K562 (cell line): ENCODE data around the gene TIMP3. TPM values are rescaled to one million over a fixed set of nuclear protein-coding genes. Genes with fewer than 3 reads are reported as not detected.

ENCODE experiments used
- ATAC-seq: fragments of 200-7000 bp; cut with Tn5 transposase; 3 replicates; pipeline ENCODE4 v1.9.1; 2020; ENCODE audit warnings: moderate library complexity
- BruUV-seq: library from RNA; stranded (reverse); fragments of 400-500 nt; replicated peaks from 2 replicates; lab custom pipeline; 2021; lab: Mats Ljungman, UMichigan
- CTCF ChIA-PET: fragments of 300-600 bp; formaldehyde crosslinking; extraction: SDS; loops from one replicate; lab custom pipeline; 2021; ENCODE audit warnings: low intra/inter-chr PET ratio; lab: Yijun Ruan, JAX
- POLR2A ChIA-PET: fragments of 300-600, 350-650 bp; sonication (Branson Sonifier 250); formaldehyde crosslinking; extraction: SDS; loops from one replicate; lab custom pipeline; 2021; ENCODE audit warnings: antibody characterized with exemption, inconsistent platforms; lab: Yijun Ruan, JAX
- DNase-seq, 4 experiments: peaks; one replicate each; pipeline versions ENCODE4 v3.0.0 to v3.0.0-alpha.2; 2011 to 2018; ENCODE audit warnings: low spot score in 3 of 4, mixed read lengths in 3 of 4; ENCODE audit errors: extremely low read depth in 1 of 4
- FAIRE-seq: peaks from 2 replicates; lab custom pipeline; 2011; peaks lifted over from hg19 to GRCh38; lab: Jason Lieb, UNC
- H2AFZ ChIP-seq: 2 replicates; pipeline ENCODE4 v1.6.0; 2011; ENCODE audit warnings: low read depth, low read length, control low read depth, inconsistent platforms
- H3K27ac ChIP-seq: fragments of 200-600 bp; 3 replicates; pipeline ENCODE4 v1.8.0; 2011; ENCODE audit warnings: low read depth, mild to moderate bottlenecking, control low read depth, inconsistent platforms, low read length, moderate library complexity, mixed read lengths; ENCODE audit errors: extremely low read depth
- H3K27me3 ChIP-seq, 2 experiments: fragments of 300-600 bp in 1 of 2; 2 replicates in 1 of 2; 3 replicates in 1 of 2; pipeline versions ENCODE4 v1.6.0 to v1.8.0; 2011; ENCODE audit warnings: inconsistent platforms in 2 of 2, low read length in 2 of 2, mild to moderate bottlenecking in 1 of 2, mixed read lengths in 1 of 2, moderate library complexity in 1 of 2; ENCODE audit not compliant: control insufficient read depth in 2 of 2, insufficient read depth in 2 of 2
- H3K36me3 ChIP-seq: fragments of 300-600 bp; 3 replicates; pipeline ENCODE4 v1.8.0; 2011; ENCODE audit warnings: mild to moderate bottlenecking, low read length, inconsistent platforms; ENCODE audit not compliant: control insufficient read depth, insufficient read depth
- H3K4me1 ChIP-seq, 2 experiments: fragments of 200-600 bp in 1 of 2; replicated peaks in 1 of 2; 2 replicates in 1 of 2; 3 replicates in 1 of 2; pipeline versions ENCODE4 v1.5.1 to v1.8.0; 2011; ENCODE audit warnings: inconsistent platforms in 2 of 2, low read length in 2 of 2, mild to moderate bottlenecking in 1 of 2, mixed read lengths in 1 of 2, moderate library complexity in 1 of 2; ENCODE audit not compliant: control insufficient read depth in 2 of 2, insufficient read depth in 2 of 2
- H3K4me2 ChIP-seq: 2 replicates; pipeline ENCODE4 v1.6.1; 2011; ENCODE audit warnings: low read length, control low read depth, inconsistent platforms, mixed read lengths; ENCODE audit not compliant: insufficient read depth
- H3K4me3 ChIP-seq: fragments of 200-600 bp; sonication (generic), shearing (Covaris generic); 2 replicates; pipeline ENCODE4 v1.5.1; 2016; ENCODE audit warnings: control low read depth, inconsistent platforms
- H3K79me2 ChIP-seq: fragments of 200-600 bp; 3 replicates; pipeline ENCODE4 v1.8.0; 2011; ENCODE audit warnings: low read length, inconsistent platforms; ENCODE audit not compliant: control insufficient read depth, insufficient read depth
- H3K9ac ChIP-seq, 2 experiments: 2 replicates each; pipeline versions ENCODE4 v1.6.0 to v1.6.1; 2011; ENCODE audit warnings: low read depth in 2 of 2, low read length in 2 of 2, control low read depth in 1 of 2, inconsistent platforms in 1 of 2, mild to moderate bottlenecking in 1 of 2, mixed read lengths in 1 of 2; ENCODE audit not compliant: insufficient read depth in 1 of 2
- H3K9me1 ChIP-seq: one replicate; pipeline ENCODE4 v1.6.0; 2011; ENCODE audit warnings: inconsistent platforms, mild to moderate bottlenecking, low read length, moderate library complexity; ENCODE audit not compliant: control insufficient read depth, insufficient read depth
- H3K9me3 ChIP-seq: replicated peaks from 2 replicates; pipeline ENCODE4 v1.5.1; 2011; ENCODE audit warnings: low read depth, low read length, inconsistent platforms; ENCODE audit not compliant: control insufficient read depth, insufficient read depth
- H4K20me1 ChIP-seq: replicated peaks from 2 replicates; pipeline ENCODE4 v1.6.1; 2011; ENCODE audit warnings: low read length, inconsistent platforms, mixed read lengths; ENCODE audit not compliant: control insufficient read depth, insufficient read depth
- CEBPZ ChIP-seq: fragments of 150-350 bp; IDR thresholded peaks from 2 replicates; pipeline ENCODE4 v1.6.1; 2014; ENCODE audit warnings: low read depth, mild to moderate bottlenecking, low read length, borderline replicate concordance
- RAD21 ChIP-seq, 2 experiments: fragments of 250-450 bp in 1 of 2; fragments of 450-650 bp in 1 of 2; sonication (Bioruptor Pico) in 1 of 2; formaldehyde crosslinking in 1 of 2; IDR thresholded peaks in 1 of 2; conservative IDR thresholded peaks in 1 of 2; 2 replicates each; pipeline versions ENCODE4 v1.4.0 to v1.8.0; 2020 to 2022; ENCODE audit warnings: mild to moderate bottlenecking in 2 of 2, moderate library complexity in 1 of 2
- RBBP5 ChIP-seq: fragments of 200-600 bp; sonication (generic); IDR thresholded peaks from 2 replicates; pipeline ENCODE4 v1.6.1; 2012; ENCODE audit warnings: borderline replicate concordance, mild to moderate bottlenecking, low read length, control low read depth, inconsistent platforms; ENCODE audit not compliant: insufficient read depth, poor library complexity, severe bottlenecking
- RFX1 ChIP-seq: fragments of 450-650 bp; IDR thresholded peaks from 2 replicates; pipeline ENCODE4 v1.6.1; 2016; ENCODE audit warnings: mild to moderate bottlenecking, moderate library complexity
- SMC3 ChIP-seq: conservative IDR thresholded peaks from 2 replicates; pipeline ENCODE4 v1.6.1; 2011; ENCODE audit warnings: low read depth, low read length, improper control_type of control experiment; ENCODE audit not compliant: insufficient read depth
- ZNF3 ChIP-seq: fragments of 250-450 bp; sonication (Bioruptor Pico); IDR thresholded peaks from 2 replicates; pipeline ENCODE4 v1.5.0; 2021; ENCODE audit warnings: mild to moderate bottlenecking, moderate library complexity
- ZNF41 ChIP-seq: fragments of 250-450 bp; sonication (Bioruptor Pico); conservative IDR thresholded peaks from 2 replicates; pipeline ENCODE4 v1.4.0; 2020; ENCODE audit warnings: mild to moderate bottlenecking
- WGBS: fragments of 100-300 bp; shearing (Covaris generic); methylation state at CpG from one replicate; pipeline ENCODE4 v1.1.6; 2016; ENCODE audit warnings: low coverage, mixed read lengths; ENCODE audit not compliant: insufficient coverage; ENCODE audit errors: missing lambda C conversion rate; 5-methylcytosine and 5-hydroxymethylcytosine counted together
- in situ Hi-C: fragments of 300-500 bp; cut with MboI; formaldehyde crosslinking; loops from 4 replicates; pipeline ENCODE4 v1.15.0; 2018; ENCODE audit warnings: inconsistent platforms, mixed read lengths
- intact Hi-C: fragments of 100-400 bp; cut with micrococcal nuclease; formaldehyde crosslinking; loops from 2 replicates; pipeline ENCODE4 v1.14.2; 2022
- polyA plus RNA-seq, 8 experiments: library from polyadenylated mRNA; depleted of rRNA in 4 of 8; stranded (reverse) in 5 of 8; unstranded in 3 of 8; fragments of >200 nt; fragmentation: Nextera tagmentation in 2 of 8; fragmentation: Illumina TruSeq in 1 of 8; extraction: Ambion mirVana in 2 of 8; extraction: Trizol in 1 of 8; gene quantifications; 2 replicates each; pipeline versions ENCODE4 v1.2.1 to v1.2.3, GENCODE V29; 2011 to 2014; ENCODE audit warnings: inconsistent platforms in 1 of 8, missing spikeins in 1 of 8
- total RNA-seq, 7 experiments: library from RNA; depleted of rRNA in 6 of 7; stranded (reverse); fragments of >200 nt in 6 of 7; fragmentation: Illumina TruSeq in 2 of 7; extraction: Trizol in 2 of 7; gene quantifications; 2 replicates each; pipeline versions ENCODE4 v1.2.1 to v1.2.3, GENCODE V29; 2011 to 2021; ENCODE audit warnings: low replicate concordance in 1 of 7
- TF ChIP-seq, protein P1 (sequence below): IDR thresholded peaks from 2 replicates; pipeline ENCODE4 v1.6.1; 2011; ENCODE audit warnings: borderline replicate concordance, low read depth, mild to moderate bottlenecking, moderate library complexity, low read length; ENCODE audit not compliant: insufficient read depth, poor library complexity, severe bottlenecking
- TF ChIP-seq, protein P2 (sequence below): IDR thresholded peaks from 2 replicates; pipeline ENCODE4 v1.6.1; 2012; ENCODE audit warnings: low read depth, low read length, improper control_type of control experiment, borderline replicate concordance
- TF ChIP-seq, protein P3 (sequence below), 3 experiments: IDR thresholded peaks in 2 of 3; conservative IDR thresholded peaks in 1 of 3; 2 replicates each; pipeline ENCODE4 v1.5.1; 2011 to 2012; ENCODE audit warnings: low read length in 3 of 3, mild to moderate bottlenecking in 3 of 3, control low read depth in 2 of 3, improper control_type of control experiment in 1 of 3, inconsistent platforms in 1 of 3, low read depth in 1 of 3, mixed read lengths in 1 of 3, moderate library complexity in 1 of 3; ENCODE audit not compliant: insufficient read depth in 2 of 3

The TIMP3 gene
- total and polyA plus RNA-seq, 9 of the 15 experiments (the other 6 are each of a cell fraction or from before 2014, with no cell fraction given), result 0.07 to 0.73 (median 0.18) TPM

GRCh38 chr22:32823024-32823730 is 21.7 kb downstream of the TIMP3 start:
- Histone ChIP-seq H3K36me3 (no peaks in the 10 kb centered on the region), H4K20me1 (no peaks in the 10 kb centered on the region; the same call in 1 of the 2 replicates), H3K9ac (no peak overlapping the region), H3K79me2 (no peaks in the 10 kb centered on the region), H3K9me3 (no peaks in the 10 kb centered on the region), H3K4me2 (no peak overlapping the region), H3K4me1 (no peaks in the 10 kb centered on the region), H3K27me3 (peaks cover 0 to 8% of the 10 kb centered on the region in 2 experiments; a peak in 2 of 5 replicates), H3K4me3 (no peak overlapping the region), H2AFZ (no peak overlapping the region), H3K9me1 (peaks cover 4% of the 10 kb centered on the region), H3K27ac (no peak overlapping the region)
- ChIA-PET POLR2A (interaction anchor here (0.5 to 0.6 kb wide), 2 partner anchors 74 to 191 kb away, joined by 3 read pairs; no protein-coding TSS in a partner anchor), CTCF (no interaction called here)
- in situ Hi-C loops, result no loop called here
- FAIRE-seq (peak; percentile 64), DNase-seq (peak; percentile 43 to 61 (median 50)), ATAC-seq (peak; percentile 87)
- no TSS peak for BruUV-seq
- intact Hi-C loops, result no loop called here
- 2% methylated on average over 8 of the region's 10 CpGs for WGBS
- TF ChIP-seq, protein P1, sequence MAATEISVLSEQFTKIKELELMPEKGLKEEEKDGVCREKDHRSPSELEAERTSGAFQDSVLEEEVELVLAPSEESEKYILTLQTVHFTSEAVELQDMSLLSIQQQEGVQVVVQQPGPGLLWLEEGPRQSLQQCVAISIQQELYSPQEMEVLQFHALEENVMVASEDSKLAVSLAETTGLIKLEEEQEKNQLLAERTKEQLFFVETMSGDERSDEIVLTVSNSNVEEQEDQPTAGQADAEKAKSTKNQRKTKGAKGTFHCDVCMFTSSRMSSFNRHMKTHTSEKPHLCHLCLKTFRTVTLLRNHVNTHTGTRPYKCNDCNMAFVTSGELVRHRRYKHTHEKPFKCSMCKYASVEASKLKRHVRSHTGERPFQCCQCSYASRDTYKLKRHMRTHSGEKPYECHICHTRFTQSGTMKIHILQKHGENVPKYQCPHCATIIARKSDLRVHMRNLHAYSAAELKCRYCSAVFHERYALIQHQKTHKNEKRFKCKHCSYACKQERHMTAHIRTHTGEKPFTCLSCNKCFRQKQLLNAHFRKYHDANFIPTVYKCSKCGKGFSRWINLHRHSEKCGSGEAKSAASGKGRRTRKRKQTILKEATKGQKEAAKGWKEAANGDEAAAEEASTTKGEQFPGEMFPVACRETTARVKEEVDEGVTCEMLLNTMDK, result peak; percentile 85
- TF ChIP-seq ZNF41 (CRISPR knock-in tag) (no peak), SMC3 (peak; percentile 45; the same call in 1 of the 2 replicates), ZNF3 (CRISPR knock-in tag) (no peak), RAD21 (CRISPR knock-in tag; conservative IDR thresholded peaks at IDR 0.05 in 1 of 2, IDR thresholded peaks at IDR 0.05 in 1 of 2) (peak; percentile 10 to 32; a peak in 1 of 4 replicates), RBBP5 (no peak), RFX1 (no peak), CEBPZ (no peak)
- TF ChIP-seq, protein P2, sequence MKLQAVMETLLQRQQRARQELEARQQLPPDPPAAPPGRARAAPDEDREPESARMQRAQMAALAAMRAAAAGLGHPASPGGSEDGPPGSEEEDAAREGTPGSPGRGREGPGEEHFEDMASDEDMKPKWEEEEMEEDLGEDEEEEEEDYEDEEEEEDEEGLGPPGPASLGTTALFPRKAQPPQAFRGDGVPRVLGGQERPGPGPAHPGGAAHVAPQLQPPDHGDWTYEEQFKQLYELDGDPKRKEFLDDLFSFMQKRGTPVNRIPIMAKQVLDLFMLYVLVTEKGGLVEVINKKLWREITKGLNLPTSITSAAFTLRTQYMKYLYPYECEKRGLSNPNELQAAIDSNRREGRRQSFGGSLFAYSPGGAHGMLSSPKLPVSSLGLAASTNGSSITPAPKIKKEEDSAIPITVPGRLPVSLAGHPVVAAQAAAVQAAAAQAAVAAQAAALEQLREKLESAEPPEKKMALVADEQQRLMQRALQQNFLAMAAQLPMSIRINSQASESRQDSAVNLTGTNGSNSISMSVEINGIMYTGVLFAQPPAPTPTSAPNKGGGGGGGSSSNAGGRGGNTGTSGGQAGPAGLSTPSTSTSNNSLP, result no peak
- TF ChIP-seq, protein P3, sequence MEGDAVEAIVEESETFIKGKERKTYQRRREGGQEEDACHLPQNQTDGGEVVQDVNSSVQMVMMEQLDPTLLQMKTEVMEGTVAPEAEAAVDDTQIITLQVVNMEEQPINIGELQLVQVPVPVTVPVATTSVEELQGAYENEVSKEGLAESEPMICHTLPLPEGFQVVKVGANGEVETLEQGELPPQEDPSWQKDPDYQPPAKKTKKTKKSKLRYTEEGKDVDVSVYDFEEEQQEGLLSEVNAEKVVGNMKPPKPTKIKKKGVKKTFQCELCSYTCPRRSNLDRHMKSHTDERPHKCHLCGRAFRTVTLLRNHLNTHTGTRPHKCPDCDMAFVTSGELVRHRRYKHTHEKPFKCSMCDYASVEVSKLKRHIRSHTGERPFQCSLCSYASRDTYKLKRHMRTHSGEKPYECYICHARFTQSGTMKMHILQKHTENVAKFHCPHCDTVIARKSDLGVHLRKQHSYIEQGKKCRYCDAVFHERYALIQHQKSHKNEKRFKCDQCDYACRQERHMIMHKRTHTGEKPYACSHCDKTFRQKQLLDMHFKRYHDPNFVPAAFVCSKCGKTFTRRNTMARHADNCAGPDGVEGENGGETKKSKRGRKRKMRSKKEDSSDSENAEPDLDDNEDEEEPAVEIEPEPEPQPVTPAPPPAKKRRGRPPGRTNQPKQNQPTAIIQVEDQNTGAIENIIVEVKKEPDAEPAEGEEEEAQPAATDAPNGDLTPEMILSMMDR (IDR thresholded peaks at IDR 0.05 in 2 of 3, conservative IDR thresholded peaks at IDR 0.05 in 1 of 3; ENCODE audit: insufficient read depth in 2 of 3, low read depth in 1 of 3, low read length in 3 of 3), result peak; percentile 51 to 57 (median 56); a peak in 5 of 6 replicates
